NCI-H2081 treated with DMSO at 0.1 percent for 48 hours (cell line): ENCODE measurements around the gene CACNG6.

Source experiments
- DNase-seq: peaks from one replicate; lab custom pipeline; 2025; lab: John Stamatoyannopoulos, UW

The CACNG6 gene

DNA sequence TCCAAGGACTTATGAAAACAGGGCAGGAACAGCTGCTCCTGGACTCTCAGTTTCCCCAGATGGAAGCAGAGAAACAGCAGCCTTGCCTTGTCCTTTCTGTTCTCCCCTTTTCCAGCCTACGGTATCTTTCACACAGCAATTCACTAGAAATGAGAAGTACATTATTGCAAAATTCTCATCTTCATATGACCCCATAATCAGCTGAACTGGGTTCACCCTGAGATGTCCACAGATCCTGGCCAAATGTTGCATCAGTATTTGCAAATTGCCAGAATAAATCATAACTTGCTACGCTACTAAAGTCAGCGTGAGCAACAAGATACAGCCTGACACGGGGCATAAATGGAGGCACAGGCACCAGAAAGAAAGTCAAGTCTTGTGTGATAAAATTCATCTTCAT is 56.2 kb downstream of the CACNG6 start:
- no peak for DNase-seq
